Activated CD8-positive, alpha-beta T cell treated with anti-CD3 and anti-CD28 coated beads, Interleukin-2, amount 10 ng/mL, durations not matched to agents 7 days and 5 days (primary cell): ENCODE results near the gene PITX1. TPM values are rescaled to one million over a fixed set of nuclear protein-coding genes. Genes with fewer than 3 reads are reported as not detected.

Source experiments
- ATAC-seq: fragments of 150-1000 bp; cut with Tn5 transposase; one replicate; pipeline ENCODE4 v1.10.0; 2021; ENCODE audit warnings: moderate library complexity
- CTCF ChIA-PET: fragments of 350-600 bp; sonication (Branson Sonifier 250); formaldehyde crosslinking; loops from one replicate; lab custom pipeline; 2021; ENCODE audit warnings: antibody characterized with exemption; lab: Charles Lee
- POLR2A ChIA-PET: fragments of 350-600 bp; sonication (Branson Sonifier 250); formaldehyde crosslinking; loops from one replicate; lab custom pipeline; 2021; ENCODE audit warnings: antibody characterized with exemption; lab: Charles Lee
- DNase-seq: peaks from one replicate; pipeline ENCODE4 v3.0.0-alpha.2; 2020
- H3K27ac Mint-ChIP-seq: one replicate; pipeline ENCODE4 v1.8.0; 2021; ENCODE audit warnings: mild to moderate bottlenecking, mixed read lengths
- H3K27me3 Mint-ChIP-seq: one replicate; pipeline ENCODE4 v1.8.0; 2021; ENCODE audit warnings: low read depth, mixed read lengths
- H3K36me3 Mint-ChIP-seq: one replicate; pipeline ENCODE4 v1.8.0; 2021; ENCODE audit warnings: low read depth, mixed read lengths
- H3K4me1 Mint-ChIP-seq: one replicate; pipeline ENCODE4 v1.8.0; 2021; ENCODE audit warnings: low read depth, mixed read lengths
- H3K4me3 Mint-ChIP-seq: one replicate; pipeline ENCODE4 v1.8.0; 2021; ENCODE audit warnings: mild to moderate bottlenecking, mixed read lengths
- H3K9me3 Mint-ChIP-seq: one replicate; pipeline ENCODE4 v1.8.0; 2022; ENCODE audit warnings: mixed read lengths; ENCODE audit not compliant: insufficient read depth
- total RNA-seq, 2 experiments: library from RNA; stranded (reverse); gene quantifications; one replicate each; pipeline ENCODE4 v1.2.3, GENCODE V29; 2021

PITX1 gene
- total RNA-seq, 2 experiments from 2014 or later, result not detected

- Mint-ChIP-seq H3K27me3 (peaks cover 74% of the 10 kb centered on the region), H3K36me3 (peaks cover 12% of the 10 kb centered on the region), H3K4me1 (peaks cover 35% of the 10 kb centered on the region), H3K9me3 (no peaks in the 10 kb centered on the region), H3K4me3 (peak overlapping the region; percentile 49), H3K27ac (no peak overlapping the region)
- DNase-seq (peak; percentile 28), ATAC-seq (peak; percentile 24)
- CTCF ChIA-PET, result no interaction called here
- POLR2A ChIA-PET, result no interaction called here
Observed at GRCh38 chr5:135030956-135031812, 2.8 kb downstream of the PITX1 start.

DNA sequence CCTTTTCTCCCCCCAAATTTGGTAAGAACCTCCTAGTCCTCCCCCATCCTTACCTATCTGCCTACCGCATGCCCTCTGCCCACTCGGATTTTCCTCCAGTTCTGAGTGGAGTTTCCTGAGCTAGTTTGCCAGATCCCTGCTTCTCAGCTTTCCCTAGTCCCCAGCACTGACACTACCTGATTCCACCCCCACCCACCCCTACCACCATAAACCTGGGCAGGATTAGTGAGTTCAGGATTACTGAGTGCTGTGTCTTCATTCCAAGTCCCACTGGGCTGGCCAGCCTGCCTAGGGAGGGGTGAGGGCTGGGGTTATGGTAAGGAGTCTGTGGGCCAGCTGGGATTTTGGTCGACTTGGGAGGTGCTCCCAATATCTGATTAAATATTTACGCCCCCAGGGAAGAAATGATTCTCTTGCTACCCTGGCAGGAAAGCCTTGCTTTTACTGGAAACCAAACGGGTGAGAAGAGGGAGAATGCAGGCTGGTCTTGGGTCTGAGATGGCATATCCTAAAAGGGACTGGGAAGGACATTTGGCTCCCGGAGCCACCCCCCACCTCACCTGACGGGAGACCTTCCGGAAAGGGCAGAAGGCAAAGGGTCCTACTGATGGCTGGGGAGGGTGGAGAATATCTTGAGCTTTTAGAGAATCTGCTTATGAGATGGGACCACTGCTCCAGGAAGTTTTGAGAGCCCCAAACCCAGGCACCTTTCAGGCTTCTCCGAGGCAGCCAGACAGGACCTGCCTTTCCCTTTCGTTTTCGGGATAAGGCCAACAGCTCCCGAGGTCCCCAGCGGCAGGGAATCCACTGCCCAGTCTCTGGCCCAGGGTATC, 3.7 kb downstream of the PITX1 start:
- H3K4me3 Mint-ChIP-seq, result peak overlapping the region; percentile 49
- POLR2A ChIA-PET, result no interaction called here
- peaks cover 12% of the 10 kb centered on the region for H3K36me3 Mint-ChIP-seq
- CTCF ChIA-PET, result no interaction called here
- H3K27ac Mint-ChIP-seq, result no peak overlapping the region
- peaks cover 70% of the 10 kb centered on the region for H3K27me3 Mint-ChIP-seq
- no peaks in the 10 kb centered on the region for H3K9me3 Mint-ChIP-seq
- DNase-seq (no peak), ATAC-seq (no peak)
- peaks cover 35% of the 10 kb centered on the region for H3K4me1 Mint-ChIP-seq

- peak overlapping the region; percentile 59 for H3K27ac Mint-ChIP-seq
Observed at GRCh38 chr5:135029477-135030122, 4.4 kb downstream of the PITX1 start.

DNA sequence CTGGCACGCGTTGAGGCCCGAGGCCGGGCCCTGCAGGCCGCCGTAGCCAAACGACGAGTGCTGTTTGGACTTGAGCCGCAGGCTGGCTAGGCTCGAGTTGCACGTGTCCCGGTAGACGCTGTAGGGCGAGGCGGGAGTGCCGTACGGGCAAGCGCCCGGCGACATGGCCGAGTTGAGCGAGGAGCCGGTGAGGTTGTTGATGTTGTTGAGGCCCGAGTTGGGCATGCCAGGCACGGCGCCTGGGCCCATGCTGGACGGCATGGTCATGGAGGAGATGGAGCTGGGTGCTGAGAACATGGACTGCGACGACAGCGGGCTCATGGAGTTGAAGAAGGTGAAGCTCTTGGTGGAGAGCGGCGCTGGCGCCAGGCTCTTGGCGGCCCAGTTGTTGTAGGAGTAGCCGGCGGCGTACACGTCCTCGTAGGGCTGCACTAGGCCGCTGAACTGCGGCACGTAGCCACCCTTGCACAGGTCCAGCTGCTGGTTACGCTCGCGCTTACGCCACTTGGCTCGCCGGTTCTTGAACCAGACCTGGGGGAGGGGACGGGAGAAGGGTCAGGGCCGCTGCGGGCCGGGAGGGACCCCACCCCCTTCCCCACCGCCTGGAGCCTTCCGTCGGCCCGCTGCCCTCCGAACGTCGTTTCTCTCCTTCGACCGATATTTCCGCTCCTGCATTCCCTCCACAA, 5.1 kb downstream of the PITX1 start:
- Mint-ChIP-seq H3K4me3 (peak overlapping the region; percentile 41), H3K27ac (peak overlapping the region; percentile 62), H3K4me1 (peaks cover 28% of the 10 kb centered on the region), H3K27me3 (peaks cover 60% of the 10 kb centered on the region), H3K9me3 (no peaks in the 10 kb centered on the region), H3K36me3 (peaks cover 12% of the 10 kb centered on the region)
- no peak for ATAC-seq
- DNase-seq, result no peak
- ChIA-PET POLR2A (no interaction called here), CTCF (no interaction called here)

More at GRCh38 chr5:135029477-135030122, 4.4 kb downstream of the PITX1 start:
- ChIA-PET CTCF (no interaction called here), POLR2A (no interaction called here)
- H3K27me3 Mint-ChIP-seq, result peaks cover 63% of the 10 kb centered on the region
- H3K4me1 Mint-ChIP-seq, result peaks cover 30% of the 10 kb centered on the region
- DNase-seq, result no peak
- no peak for ATAC-seq
- peaks cover 12% of the 10 kb centered on the region for H3K36me3 Mint-ChIP-seq
- peak overlapping the region; percentile 41 for H3K4me3 Mint-ChIP-seq
- no peaks in the 10 kb centered on the region for H3K9me3 Mint-ChIP-seq

DNA sequence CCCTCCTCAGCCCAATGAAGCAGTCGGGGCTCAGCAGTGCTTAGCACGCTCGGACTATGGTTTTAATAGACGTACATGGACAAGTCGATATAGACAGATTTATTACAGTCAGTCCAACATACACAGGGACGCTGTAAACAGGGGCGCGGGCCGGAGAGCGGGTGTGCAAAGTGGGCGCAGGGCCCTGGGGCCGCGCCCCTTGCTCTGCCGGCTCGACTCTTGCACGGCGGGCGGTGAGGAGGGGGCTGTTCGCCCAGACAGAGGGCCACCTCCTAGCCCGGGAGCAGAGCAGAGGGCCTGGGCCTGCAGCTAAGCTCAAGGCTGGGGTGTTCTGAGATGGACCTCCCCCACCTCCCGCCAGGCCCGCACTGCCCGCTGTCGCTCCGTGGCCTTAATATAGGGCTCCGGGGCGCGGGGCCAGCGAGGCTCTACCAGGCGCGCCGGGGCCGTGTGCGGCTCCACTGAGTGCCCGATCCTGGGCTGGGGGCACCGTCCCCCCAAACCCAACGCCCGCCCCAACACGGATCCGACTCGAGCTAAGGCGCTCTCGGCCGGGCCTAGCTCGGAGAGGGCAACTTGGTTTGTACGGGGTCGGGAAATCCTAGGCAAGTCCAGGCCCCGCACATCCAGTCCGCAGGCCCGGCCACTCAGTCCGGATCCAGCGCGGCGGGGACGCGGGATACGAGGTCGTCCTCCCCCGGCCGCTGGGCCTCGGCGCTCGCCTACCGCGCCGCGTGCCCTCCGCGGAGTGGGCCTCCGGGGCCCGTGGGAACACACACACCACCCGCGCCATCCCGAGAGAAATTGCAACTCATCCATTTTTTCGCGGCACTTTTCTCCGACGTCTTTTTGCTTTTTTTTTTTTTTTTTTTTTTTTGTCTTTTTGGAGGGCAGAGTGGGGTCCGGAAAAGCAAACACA, 6.1 kb downstream of the PITX1 start:
- Mint-ChIP-seq H3K27ac (no peak overlapping the region), H3K36me3 (peaks cover 12% of the 10 kb centered on the region), H3K4me1 (peaks cover 24% of the 10 kb centered on the region), H3K4me3 (no peak overlapping the region), H3K9me3 (no peaks in the 10 kb centered on the region), H3K27me3 (peaks cover 59% of the 10 kb centered on the region)
- DNase-seq (no peak), ATAC-seq (no peak)
- ChIA-PET POLR2A (no interaction called here), CTCF (no interaction called here)

GRCh38 chr5:135027266-135027696, 6.7 kb downstream of the PITX1 start:
- no peak overlapping the region for H3K27ac Mint-ChIP-seq
- CTCF ChIA-PET, result no interaction called here
- DNase-seq (no peak), ATAC-seq (no peak)
- H3K9me3 Mint-ChIP-seq, result no peaks in the 10 kb centered on the region
- POLR2A ChIA-PET, result no interaction called here
- peak overlapping the region; percentile 18 for H3K4me3 Mint-ChIP-seq
- peaks cover 12% of the 10 kb centered on the region for H3K36me3 Mint-ChIP-seq
- peaks cover 21% of the 10 kb centered on the region for H3K4me1 Mint-ChIP-seq
- peaks cover 55% of the 10 kb centered on the region for H3K27me3 Mint-ChIP-seq

DNA sequence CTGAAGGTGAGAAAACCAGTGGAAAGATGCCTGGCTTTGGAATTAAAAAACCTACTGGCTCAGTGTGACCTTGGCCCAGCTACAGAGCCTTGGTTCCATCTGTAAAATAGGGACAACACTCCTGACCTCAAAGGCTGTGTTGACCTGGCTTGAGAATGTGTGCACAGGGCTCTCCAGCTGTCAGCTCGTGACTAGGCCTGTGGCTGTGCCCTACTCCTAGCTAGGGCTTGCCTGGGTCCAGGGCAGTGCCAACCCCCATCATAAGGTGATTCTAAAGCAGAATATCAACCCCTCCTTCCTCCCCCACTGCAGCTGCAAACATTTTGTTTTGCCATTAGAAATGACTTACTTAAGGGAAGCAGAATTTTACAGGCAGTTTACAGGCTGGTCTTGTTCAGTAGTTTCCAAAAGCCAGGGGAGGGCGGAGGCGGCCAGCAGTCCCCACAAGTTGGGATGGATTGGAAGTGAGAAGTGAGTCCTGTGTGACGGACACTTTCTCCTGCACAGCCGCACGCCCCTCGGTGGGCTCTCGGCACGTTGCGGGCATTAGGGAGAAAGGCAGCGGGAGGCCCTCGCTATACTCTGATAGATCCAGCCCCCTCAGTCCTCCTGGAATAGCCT, 7.3 kb downstream of the PITX1 start:
- Mint-ChIP-seq H3K4me3 (no peak overlapping the region), H3K9me3 (no peaks in the 10 kb centered on the region), H3K27ac (no peak overlapping the region), H3K4me1 (peaks cover 18% of the 10 kb centered on the region), H3K27me3 (peaks cover 52% of the 10 kb centered on the region), H3K36me3 (peaks cover 9% of the 10 kb centered on the region)
- ATAC-seq (no peak), DNase-seq (no peak)
- ChIA-PET CTCF (no interaction called here), POLR2A (no interaction called here)

DNA sequence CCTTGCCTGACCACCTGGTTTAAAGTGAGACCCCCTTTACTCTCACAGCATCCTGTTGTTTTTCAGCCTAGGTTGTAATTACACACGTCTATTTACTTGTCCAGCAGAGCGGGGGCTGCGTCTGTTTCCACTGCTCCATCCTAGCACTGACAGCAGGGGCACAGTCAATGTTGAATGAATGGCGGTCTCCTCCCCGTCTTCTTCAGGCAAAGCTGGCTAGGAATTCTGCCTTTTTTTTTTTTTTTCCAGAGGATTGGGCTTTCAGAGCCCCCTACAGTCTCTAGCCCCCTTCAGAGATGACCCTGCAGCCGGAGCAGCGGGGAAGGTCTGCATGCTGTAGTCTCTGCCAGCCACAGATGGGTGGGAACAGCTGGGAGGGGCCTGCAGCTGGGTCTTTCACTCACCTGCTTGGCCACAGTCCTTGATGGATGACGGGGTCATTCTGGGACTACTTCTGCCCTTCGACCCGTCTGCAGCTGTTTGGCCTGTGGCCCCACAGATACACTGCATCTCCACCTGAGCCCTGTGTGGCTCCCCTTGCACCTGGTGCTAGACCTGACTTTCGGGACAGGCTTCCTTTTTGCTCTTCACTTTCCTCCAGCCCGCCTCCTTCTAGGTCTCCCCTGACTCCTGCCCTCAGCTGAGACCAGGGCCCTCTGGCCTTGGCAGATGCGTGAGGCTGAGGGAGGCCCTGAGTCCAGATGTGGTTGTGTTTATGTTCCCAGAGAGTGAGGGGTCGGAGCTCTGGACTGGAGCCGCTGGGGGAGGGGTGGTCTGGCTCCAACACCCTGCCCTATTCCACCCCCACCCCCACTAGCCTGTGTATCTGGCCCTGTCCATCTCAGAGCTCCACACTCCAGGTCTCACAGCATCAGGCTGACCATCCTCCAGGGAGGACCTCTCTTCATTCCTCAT, 8.0 kb downstream of the PITX1 start:
- Mint-ChIP-seq H3K9me3 (no peaks in the 10 kb centered on the region), H3K27me3 (peaks cover 48% of the 10 kb centered on the region), H3K36me3 (peaks cover 8% of the 10 kb centered on the region), H3K4me1 (peaks cover 13% of the 10 kb centered on the region), H3K4me3 (no peak overlapping the region), H3K27ac (no peak overlapping the region)
- CTCF ChIA-PET, result no interaction called here
- ATAC-seq (no peak), DNase-seq (no peak)
- POLR2A ChIA-PET, result no interaction called here

DNA sequence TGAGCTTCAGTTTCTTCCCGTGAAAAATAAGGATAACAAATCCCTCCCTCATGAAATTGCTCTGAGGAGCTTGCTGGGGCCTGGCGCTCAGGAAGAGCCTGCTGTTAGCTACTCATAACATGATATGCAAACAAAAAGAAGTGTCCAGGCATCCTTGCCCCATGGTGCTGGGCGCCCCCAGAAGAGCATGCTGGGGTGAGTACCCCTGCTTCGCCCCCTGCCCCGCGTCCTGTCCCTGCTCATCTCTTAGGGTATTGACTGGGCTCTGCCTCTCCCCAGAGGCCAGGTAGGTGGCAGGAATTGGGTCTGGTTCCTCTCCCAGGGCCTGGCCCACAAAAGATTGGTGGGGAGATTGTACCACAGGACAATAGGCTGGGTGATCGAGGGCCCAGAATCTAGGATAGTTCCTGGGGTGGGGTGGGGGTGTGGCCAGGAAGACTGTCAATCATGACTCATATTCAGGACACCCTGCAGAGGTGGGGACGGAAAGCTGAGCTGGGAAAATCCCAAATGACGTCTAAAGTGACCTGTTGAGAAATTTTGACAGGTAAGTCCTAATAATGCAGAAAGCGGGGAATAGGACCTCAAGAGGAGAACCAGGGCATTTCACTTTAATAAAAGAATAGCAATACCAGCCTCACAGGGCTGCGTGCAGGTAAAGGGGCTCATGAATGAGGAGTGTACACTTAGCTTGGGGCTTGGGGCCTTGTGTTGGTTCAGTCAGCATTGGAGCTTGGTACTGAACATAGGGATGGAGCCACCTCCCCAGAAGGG, 8.9 kb downstream of the PITX1 start:
- Mint-ChIP-seq H3K36me3 (peaks cover 8% of the 10 kb centered on the region), H3K27me3 (peaks cover 41% of the 10 kb centered on the region), H3K27ac (no peak overlapping the region), H3K4me1 (peaks cover 7% of the 10 kb centered on the region), H3K9me3 (no peaks in the 10 kb centered on the region), H3K4me3 (no peak overlapping the region)
- POLR2A ChIA-PET, result no interaction called here
- ATAC-seq, result no peak
- DNase-seq, result no peak
- CTCF ChIA-PET, result no interaction called here
